ENCODE data around the gene TSGA10. TPM values are rescaled to one million over a fixed set of nuclear protein-coding genes. Genes with fewer than 3 reads are reported as not detected.
A peak's percentile ranks its signal among the peaks of the same experiment; 100 is the strongest.
"Not testable (repeated sequence)": the region's sequence is repeated elsewhere in the genome, so short reads cannot be mapped to it uniquely, and the experiment has no call there.

The TSGA10 gene
- total RNA-seq, 1 donor, result 3.0 TPM

- no peak for DNase-seq (ENCODE audit: low read depth)
- no peak for TF ChIP-seq CTCF (IDR thresholded peaks at IDR 0.05; ENCODE audit: insufficient read depth, low read depth, low read length)
- H3K4me3 ChIP-seq (ENCODE audit: low read depth, low read length), result no peak overlapping the region
These were observed 72.9 kb downstream of the TSGA10 start for GRCh38 chr2:99081891-99082290.

- no peak for TF ChIP-seq CTCF (IDR thresholded peaks at IDR 0.05; ENCODE audit: insufficient read depth, low read depth, low read length)
- DNase-seq (ENCODE audit: low read depth), result no peak
- no peak overlapping the region for H3K4me3 ChIP-seq (ENCODE audit: low read depth, low read length)
These were observed 75.5 kb downstream of the TSGA10 start for GRCh38 chr2:99079226-99079625.

DNA sequence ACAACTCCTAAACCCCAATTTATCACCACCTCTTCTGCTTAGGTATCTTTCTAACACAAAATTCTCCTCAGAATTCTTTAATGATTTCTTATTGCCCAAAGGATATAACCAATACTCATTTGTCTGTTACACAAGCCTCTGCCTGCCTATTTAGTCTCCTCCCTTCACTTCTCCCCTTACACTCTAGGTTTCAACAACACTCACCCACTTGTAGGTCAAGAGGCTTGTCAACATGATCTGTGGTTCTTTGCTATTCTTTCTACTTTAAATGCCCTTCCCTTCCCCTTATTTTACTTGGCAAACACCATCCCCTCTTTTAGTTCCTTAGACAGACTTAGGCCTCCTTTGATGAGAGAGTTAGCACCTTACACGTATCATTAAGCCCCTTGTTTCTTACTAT, 82.2 kb downstream of the TSGA10 start:
- TF ChIP-seq CTCF (IDR thresholded peaks at IDR 0.05; ENCODE audit: insufficient read depth, low read depth, low read length), result no peak
- DNase-seq (ENCODE audit: low read depth), result no peak
- no peak overlapping the region for H3K4me3 ChIP-seq (ENCODE audit: low read depth, low read length)

DNA sequence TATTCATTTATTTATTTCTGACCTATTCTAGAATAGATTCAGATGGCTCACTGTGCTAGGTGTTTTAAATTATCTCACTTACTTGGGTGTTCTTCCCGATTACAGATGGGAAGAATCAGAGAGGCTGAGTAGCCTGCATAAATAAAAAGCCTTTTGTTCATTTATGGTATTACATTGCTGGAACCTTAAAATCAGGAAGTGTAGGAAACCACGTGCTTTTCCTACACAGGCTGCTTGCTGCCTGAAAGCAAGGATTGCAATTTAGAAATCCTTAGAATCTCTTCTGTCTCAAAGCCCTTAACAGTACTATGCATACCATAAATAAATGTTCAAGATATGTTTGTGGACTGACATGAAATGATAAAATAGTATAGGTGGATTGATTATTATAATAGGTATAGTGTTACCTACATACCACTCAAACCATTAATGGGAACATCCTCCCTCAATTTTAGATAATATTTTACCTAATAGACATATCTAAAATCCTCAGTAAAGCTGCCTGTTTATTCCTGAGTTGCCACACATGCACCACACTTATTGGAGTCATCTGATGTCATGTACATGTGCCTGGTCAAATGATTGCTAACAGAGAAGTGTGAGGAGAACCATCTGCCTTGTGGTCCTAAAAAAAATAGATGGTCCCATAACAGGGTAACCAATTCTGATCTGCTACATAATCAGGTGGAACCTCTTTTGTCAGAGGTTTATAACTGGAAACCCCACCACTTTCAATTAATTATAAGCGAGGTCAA, 86.7 kb downstream of the TSGA10 start:
- TF ChIP-seq CTCF (IDR thresholded peaks at IDR 0.05; ENCODE audit: insufficient read depth, low read depth, low read length), result no peak
- no peak for DNase-seq (ENCODE audit: low read depth)
- no peak overlapping the region for H3K4me3 ChIP-seq (ENCODE audit: low read depth, low read length)

GRCh38 chr2:99066075-99066958, 88.4 kb downstream of the TSGA10 start:
- H3K4me3 ChIP-seq (ENCODE audit: low read depth, low read length), result no peak overlapping the region
- TF ChIP-seq CTCF (IDR thresholded peaks at IDR 0.05; ENCODE audit: insufficient read depth, low read depth, low read length), result peak; percentile 54
- peak; percentile 60 for DNase-seq (ENCODE audit: low read depth)

DNA sequence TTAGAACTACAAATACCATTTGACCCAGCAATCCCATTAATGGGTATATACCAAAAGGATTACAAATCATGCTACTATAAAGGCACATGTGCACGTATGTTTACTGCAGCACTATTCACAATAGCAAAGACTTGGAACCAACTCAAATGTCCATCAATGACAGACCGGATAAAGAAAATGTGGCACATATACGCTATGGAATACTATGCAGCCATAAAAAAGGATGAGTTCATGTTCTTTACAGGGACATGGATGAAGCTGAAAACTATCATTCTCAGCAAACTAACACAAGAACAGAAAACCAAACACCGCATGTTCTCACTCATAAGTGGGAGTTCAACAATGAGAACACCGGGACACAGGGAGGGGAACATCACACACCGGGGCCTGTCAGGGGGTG, 105.6 kb downstream of the TSGA10 start:
- DNase-seq (ENCODE audit: low read depth), result not testable (repeated sequence)

DNA sequence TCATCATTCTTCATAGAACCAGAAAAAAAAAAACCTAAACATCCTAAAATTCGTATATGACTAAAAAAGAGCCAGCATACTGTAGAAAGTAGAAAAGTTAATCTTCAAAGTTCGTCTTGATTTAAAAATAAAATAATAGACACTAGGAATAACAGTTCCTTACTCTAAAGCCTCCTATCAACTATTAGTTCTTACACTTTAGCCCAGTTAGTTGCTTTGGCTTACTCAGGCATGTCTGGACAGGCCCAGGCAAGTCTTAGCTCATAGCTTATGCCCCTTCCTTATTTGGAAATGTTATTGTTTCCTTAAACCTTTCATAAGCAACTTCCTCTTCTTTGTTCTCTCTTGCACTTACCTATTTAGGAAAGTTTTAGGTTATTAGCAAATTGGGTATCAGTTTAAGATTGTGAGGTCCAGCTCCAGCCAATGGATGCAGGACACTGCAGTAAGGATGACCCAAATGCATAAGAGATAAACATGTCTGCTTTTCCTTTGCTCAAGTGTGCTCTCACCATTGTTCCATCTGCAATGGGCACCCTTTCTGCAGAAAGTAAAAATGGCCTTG, 113.9 kb downstream of the TSGA10 start:
- H3K4me3 ChIP-seq (ENCODE audit: low read depth, low read length), result not testable (repeated sequence)
- peak; percentile 15 for DNase-seq (ENCODE audit: low read depth)

More for the DNA sequence above, 105.6 kb downstream of the TSGA10 start:
- not testable (repeated sequence) for H3K4me3 ChIP-seq (ENCODE audit: low read depth, low read length)

Measured in fibroblast of villous mesenchyme (primary cell).